OCI-LY7 (cell line): ENCODE measurements around the gene MTOR.

Source experiments
- EZH2phosphoT487 ChIP-seq: fragments of 200-600 bp; sonication (generic); IDR thresholded peaks from 2 replicates; pipeline ENCODE4 v1.6.1; 2018; ENCODE audit warnings: low read depth, borderline replicate concordance, mild to moderate bottlenecking, mixed run types, antibody characterized with exemption, low read length, moderate library complexity, mixed read lengths
- TF ChIP-seq, protein P1 (sequence below): fragments of 200-600 bp; sonication (generic); conservative IDR thresholded peaks from 2 replicates; pipeline ENCODE4 v1.5.1; 2014; ENCODE audit warnings: mild to moderate bottlenecking, antibody characterized with exemption, low read length, moderate library complexity, mixed read lengths

DNA sequence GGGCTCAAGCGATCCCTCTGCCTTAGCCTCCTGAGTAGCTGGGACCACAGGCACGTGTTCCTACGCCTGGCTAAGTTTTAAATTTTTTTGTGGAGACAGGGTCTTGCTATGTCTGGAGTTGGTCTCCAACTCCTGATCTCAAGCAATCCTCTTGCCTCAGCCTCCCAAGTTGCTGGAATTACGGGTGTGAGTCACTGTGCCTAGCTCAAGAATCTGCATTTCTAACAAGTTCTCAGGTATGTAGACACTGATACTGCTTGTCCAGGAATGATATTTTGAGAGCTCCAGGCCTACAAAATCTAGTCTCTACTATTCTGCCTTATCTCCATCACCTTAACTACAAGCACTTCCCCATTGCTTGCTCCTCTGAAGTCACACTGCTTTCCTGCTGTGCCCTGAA lies 50.9 kb downstream of the MTOR start:
- TF ChIP-seq, protein P1, sequence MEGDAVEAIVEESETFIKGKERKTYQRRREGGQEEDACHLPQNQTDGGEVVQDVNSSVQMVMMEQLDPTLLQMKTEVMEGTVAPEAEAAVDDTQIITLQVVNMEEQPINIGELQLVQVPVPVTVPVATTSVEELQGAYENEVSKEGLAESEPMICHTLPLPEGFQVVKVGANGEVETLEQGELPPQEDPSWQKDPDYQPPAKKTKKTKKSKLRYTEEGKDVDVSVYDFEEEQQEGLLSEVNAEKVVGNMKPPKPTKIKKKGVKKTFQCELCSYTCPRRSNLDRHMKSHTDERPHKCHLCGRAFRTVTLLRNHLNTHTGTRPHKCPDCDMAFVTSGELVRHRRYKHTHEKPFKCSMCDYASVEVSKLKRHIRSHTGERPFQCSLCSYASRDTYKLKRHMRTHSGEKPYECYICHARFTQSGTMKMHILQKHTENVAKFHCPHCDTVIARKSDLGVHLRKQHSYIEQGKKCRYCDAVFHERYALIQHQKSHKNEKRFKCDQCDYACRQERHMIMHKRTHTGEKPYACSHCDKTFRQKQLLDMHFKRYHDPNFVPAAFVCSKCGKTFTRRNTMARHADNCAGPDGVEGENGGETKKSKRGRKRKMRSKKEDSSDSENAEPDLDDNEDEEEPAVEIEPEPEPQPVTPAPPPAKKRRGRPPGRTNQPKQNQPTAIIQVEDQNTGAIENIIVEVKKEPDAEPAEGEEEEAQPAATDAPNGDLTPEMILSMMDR, result no peak
- no peak for TF ChIP-seq EZH2phosphoT487
